ENCODE measurements around the gene DHX57.
"Not testable (repeated sequence)": the region's sequence is repeated elsewhere in the genome, so short reads cannot be mapped to it uniquely, and the experiment has no call there.

DHX57 gene

DNA sequence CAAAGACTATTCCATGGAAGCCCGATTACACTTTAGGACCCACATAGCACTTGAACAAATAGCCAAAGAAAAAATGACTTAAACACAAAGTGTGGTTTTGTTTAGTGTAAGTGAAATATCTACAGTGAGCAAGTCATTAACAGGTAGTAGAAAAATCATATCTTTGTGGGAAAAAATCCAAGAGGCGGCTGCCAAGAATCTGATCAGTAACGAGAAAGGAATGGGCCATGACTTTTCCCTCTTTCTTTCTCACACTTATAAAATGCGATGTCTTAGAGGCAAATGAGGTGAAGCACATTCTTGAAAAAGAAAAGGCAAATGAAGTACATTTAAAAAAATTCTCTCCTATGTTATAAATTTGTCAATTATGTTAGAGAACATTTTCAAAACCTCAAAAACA is 110.6 kb downstream of the DHX57 start:
- in situ Hi-C loops (cut with HindIII; ENCODE audit: low pct_ligation_motif_present, low sequenced_read_pairs), result no loop called here
- DNase-seq, result peak; percentile 36
- TF ChIP-seq, protein P1, sequence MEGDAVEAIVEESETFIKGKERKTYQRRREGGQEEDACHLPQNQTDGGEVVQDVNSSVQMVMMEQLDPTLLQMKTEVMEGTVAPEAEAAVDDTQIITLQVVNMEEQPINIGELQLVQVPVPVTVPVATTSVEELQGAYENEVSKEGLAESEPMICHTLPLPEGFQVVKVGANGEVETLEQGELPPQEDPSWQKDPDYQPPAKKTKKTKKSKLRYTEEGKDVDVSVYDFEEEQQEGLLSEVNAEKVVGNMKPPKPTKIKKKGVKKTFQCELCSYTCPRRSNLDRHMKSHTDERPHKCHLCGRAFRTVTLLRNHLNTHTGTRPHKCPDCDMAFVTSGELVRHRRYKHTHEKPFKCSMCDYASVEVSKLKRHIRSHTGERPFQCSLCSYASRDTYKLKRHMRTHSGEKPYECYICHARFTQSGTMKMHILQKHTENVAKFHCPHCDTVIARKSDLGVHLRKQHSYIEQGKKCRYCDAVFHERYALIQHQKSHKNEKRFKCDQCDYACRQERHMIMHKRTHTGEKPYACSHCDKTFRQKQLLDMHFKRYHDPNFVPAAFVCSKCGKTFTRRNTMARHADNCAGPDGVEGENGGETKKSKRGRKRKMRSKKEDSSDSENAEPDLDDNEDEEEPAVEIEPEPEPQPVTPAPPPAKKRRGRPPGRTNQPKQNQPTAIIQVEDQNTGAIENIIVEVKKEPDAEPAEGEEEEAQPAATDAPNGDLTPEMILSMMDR (IDR thresholded peaks at IDR 0.05; ENCODE audit: low read depth, low read length, missing control alignments), result no peak
- Histone ChIP-seq H3K27me3 (replicated peaks) (no peaks in the 10 kb centered on the region), H3K36me3 (replicated peaks) (no peaks in the 10 kb centered on the region), H3K4me3 (ENCODE audit: low read depth, low read length) (no peak overlapping the region), H3K27ac (no peak overlapping the region)

DNA sequence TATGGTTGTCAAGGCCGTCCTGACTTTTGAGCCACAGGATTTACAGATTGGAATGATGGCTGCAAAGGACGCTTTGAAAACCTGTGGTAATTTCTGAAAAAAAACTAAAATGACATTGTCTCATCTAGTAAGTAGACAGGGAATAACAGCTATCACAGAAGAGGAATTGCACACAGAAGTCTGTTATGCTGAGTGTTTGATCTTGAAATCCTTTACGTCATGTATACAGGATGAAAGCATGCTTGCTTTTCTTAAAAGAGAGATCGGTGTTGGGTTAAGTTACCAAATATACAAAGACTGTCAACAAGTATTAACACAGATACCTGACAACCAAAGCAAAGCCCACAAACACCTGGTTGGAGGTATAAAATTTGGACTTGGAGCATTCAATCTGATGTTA is 112.0 kb downstream of the DHX57 start:
- Histone ChIP-seq H3K27me3 (replicated peaks) (no peaks in the 10 kb centered on the region), H3K36me3 (replicated peaks) (no peaks in the 10 kb centered on the region), H3K27ac (no peak overlapping the region), H3K4me3 (ENCODE audit: low read depth, low read length) (no peak overlapping the region)
- TF ChIP-seq, protein P1 (IDR thresholded peaks at IDR 0.05; ENCODE audit: low read depth, low read length, missing control alignments), result no peak
- no peak for DNase-seq
- in situ Hi-C loops (cut with HindIII; ENCODE audit: low pct_ligation_motif_present, low sequenced_read_pairs), result no loop called here

DNA sequence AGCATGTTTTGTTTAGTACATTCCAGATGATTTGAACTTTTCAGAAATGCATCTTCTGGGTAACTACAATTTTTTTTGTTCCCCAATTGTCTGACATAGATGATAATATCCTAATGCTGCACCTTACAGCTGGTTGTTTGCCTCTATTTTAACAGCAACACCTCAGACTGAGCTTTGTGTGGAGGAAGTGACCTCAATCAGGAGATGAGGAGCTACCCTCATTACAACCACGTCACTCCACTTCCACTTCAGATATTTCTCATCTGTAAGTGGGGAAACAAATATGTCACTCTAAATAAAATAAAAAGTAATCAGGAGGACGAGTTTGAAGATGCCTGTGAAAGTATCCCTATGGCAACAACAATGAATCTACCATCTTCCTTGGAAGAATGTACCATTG is 112.5 kb downstream of the DHX57 start:
- TF ChIP-seq, protein P1 (IDR thresholded peaks at IDR 0.05; ENCODE audit: low read depth, low read length, missing control alignments), result no peak
- H3K27me3 ChIP-seq (replicated peaks), result no peaks in the 10 kb centered on the region
- in situ Hi-C loops (cut with HindIII; ENCODE audit: low pct_ligation_motif_present, low sequenced_read_pairs), result no loop called here
- H3K36me3 ChIP-seq (replicated peaks), result no peaks in the 10 kb centered on the region
- DNase-seq, result no peak
- no peak overlapping the region for H3K27ac ChIP-seq
- H3K4me3 ChIP-seq (ENCODE audit: low read depth, low read length), result no peak overlapping the region

DNA sequence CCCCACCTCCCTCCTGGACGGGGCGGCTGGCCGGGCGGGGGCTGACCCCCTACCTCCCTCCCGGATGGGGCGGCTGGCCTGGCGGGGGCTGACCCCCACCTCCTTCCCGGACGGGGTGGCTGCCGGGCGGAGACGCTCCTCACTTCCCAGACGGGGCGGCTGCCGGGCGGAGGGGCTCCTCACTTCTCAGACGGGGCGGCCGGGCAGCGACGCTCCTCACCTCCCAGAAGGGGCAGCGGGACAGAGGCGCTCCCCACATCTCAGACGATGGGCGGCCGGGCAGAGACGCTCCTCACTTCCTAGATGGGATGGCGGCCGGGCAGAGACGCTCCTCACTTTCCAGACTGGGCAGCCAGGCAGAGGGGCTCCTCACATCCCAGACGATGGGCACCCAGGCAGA is 119.8 kb downstream of the DHX57 start:
- in situ Hi-C loops (cut with HindIII; ENCODE audit: low pct_ligation_motif_present, low sequenced_read_pairs); H3K4me3 ChIP-seq (ENCODE audit: low read depth, low read length); H3K36me3 ChIP-seq (replicated peaks); DNase-seq; H3K27me3 ChIP-seq (replicated peaks); H3K27ac ChIP-seq: not testable (repeated sequence)

DNA sequence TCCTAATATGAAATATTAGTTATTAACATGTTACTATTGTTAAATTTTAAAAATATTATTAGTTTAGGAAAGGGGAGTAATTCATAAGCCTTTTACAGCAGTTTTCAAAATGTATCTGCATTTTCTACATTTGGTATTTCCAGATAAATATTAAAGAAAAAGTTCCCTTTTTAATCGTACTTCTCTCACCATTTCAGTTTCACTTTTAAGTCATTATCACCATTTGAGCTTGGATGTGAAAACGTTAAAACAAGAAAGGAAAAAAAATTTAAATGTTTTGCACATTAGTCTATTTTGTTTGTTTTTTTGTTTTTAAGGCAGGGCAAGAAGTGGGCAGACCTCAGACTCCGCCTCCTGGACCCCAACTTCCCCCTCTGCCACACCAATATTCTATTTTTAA is 121.2 kb downstream of the DHX57 start:
- no peaks in the 10 kb centered on the region for H3K36me3 ChIP-seq (replicated peaks)
- no peak for DNase-seq
- TF ChIP-seq, protein P1 (IDR thresholded peaks at IDR 0.05; ENCODE audit: low read depth, low read length, missing control alignments), result no peak
- in situ Hi-C loops (cut with HindIII; ENCODE audit: low pct_ligation_motif_present, low sequenced_read_pairs), result no loop called here
- H3K27ac ChIP-seq, result no peak overlapping the region
- H3K27me3 ChIP-seq (replicated peaks), result no peaks in the 10 kb centered on the region
- H3K4me3 ChIP-seq (ENCODE audit: low read depth, low read length), result no peak overlapping the region

DNA sequence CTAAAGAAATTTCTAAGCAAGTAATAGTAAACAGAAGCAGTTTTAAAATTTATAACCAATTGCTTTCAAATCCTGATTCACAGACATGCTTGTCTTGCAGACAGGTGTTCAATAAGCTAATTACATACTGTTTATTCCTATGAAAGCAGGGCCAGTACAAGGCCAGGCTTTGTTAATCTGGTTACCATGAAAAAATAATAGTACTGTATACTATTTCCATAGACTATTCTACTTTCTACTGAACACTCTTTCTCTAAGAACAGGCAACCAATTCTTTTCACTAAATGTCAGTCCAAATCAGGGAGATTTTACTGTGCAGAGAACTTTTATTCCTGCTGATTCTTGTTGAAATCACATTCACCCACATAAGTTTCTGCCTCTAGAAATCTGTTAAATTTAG is 121.7 kb downstream of the DHX57 start:
- Histone ChIP-seq H3K4me3 (ENCODE audit: low read depth, low read length) (no peak overlapping the region), H3K27ac (no peak overlapping the region), H3K27me3 (replicated peaks) (no peaks in the 10 kb centered on the region), H3K36me3 (replicated peaks) (peaks cover 3% of the 10 kb centered on the region)
- in situ Hi-C loops (cut with HindIII; ENCODE audit: low pct_ligation_motif_present, low sequenced_read_pairs), result no loop called here
- no peak for DNase-seq
- TF ChIP-seq, protein P1 (IDR thresholded peaks at IDR 0.05; ENCODE audit: low read depth, low read length, missing control alignments), result no peak

All from brain microvascular endothelial cell (primary cell).